Measurements from ENCODE around the gene SURF2. TPM values are rescaled to one million over a fixed set of nuclear protein-coding genes. Genes with fewer than 3 reads are reported as not detected.

SURF2 gene
- polyA plus RNA-seq, 3 donors: 17.5 to 24.7 (median 17.6) TPM

DNA sequence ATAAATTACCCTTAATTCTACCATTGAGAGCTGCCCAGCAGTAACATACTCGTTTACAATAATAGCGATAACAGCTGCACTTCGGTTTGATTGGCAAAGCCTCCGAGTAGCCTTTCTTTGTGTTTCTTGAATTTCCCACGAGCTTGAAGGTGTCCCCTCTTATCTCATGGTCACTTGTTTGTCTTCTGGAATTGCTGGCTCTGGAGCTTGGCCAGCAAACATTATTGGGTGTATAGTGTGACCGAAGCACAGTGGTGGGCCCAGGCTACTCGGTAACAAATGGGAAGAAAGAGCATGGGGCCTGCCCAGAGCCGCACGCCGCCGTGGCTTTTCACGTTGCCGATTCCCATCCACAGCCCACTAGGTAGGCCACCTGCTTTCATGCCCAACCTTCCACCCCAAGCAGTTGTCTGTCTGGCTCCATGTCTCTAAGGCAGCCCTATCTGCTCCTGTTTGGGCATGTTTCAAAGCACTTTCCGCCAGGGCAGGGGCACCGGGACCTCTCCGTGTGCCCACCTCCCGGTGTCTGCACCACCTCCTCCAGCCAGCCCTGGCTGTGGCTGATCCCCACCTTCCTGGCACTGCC is 28.5 kb downstream of the SURF2 start:
- Histone ChIP-seq H3K79me2 (ENCODE audit: insufficient read depth, low read length) (no peaks in the 10 kb centered on the region), H3K4me1 (ENCODE audit: control insufficient read depth in 1 of 2, insufficient read depth in 2 of 2, low read length in 2 of 2) (no peaks in the 10 kb centered on the region), H2AFZ (ENCODE audit: insufficient read depth, low read depth, low read length, poor library complexity, severe bottlenecking) (no peak overlapping the region), H4K20me1 (ENCODE audit: insufficient read depth, low read length) (no peaks in the 10 kb centered on the region), H3K4me2 (replicated peaks; ENCODE audit: extremely low read depth, low read length, poor library complexity, severe bottlenecking) (no peak overlapping the region), H3K27me3 (ENCODE audit: control insufficient read depth in 2 of 2, insufficient read depth in 2 of 2, low read length in 2 of 2) (no peaks in the 10 kb centered on the region), H3K36me3 (replicated peaks in 1 of 2; ENCODE audit: control insufficient read depth in 1 of 2, insufficient read depth in 2 of 2, low read length in 2 of 2) (no peaks in the 10 kb centered on the region), H3K9ac (ENCODE audit: insufficient read depth, low read length, poor library complexity, severe bottlenecking) (no peak overlapping the region), H3K4me3 (replicated peaks in 1 of 3; ENCODE audit: low read depth in 2 of 3, low read length in 3 of 3) (no peak overlapping the region), H3K9me3 (replicated peaks in 1 of 2; ENCODE audit: control insufficient read depth in 1 of 2, insufficient read depth in 1 of 2, low read length in 2 of 2) (no peaks in the 10 kb centered on the region), H3K27ac (ENCODE audit: low read depth in 1 of 2, low read length in 2 of 2) (no peak overlapping the region)
- H3K27ac Mint-ChIP-seq: no peak overlapping the region
- no peaks in the 10 kb centered on the region for H3K36me3 Mint-ChIP-seq
- intact Hi-C loops (cut with micrococcal nuclease): no loop called here
- H3K4me1 Mint-ChIP-seq: no peaks in the 10 kb centered on the region
- TF ChIP-seq, protein P1, sequence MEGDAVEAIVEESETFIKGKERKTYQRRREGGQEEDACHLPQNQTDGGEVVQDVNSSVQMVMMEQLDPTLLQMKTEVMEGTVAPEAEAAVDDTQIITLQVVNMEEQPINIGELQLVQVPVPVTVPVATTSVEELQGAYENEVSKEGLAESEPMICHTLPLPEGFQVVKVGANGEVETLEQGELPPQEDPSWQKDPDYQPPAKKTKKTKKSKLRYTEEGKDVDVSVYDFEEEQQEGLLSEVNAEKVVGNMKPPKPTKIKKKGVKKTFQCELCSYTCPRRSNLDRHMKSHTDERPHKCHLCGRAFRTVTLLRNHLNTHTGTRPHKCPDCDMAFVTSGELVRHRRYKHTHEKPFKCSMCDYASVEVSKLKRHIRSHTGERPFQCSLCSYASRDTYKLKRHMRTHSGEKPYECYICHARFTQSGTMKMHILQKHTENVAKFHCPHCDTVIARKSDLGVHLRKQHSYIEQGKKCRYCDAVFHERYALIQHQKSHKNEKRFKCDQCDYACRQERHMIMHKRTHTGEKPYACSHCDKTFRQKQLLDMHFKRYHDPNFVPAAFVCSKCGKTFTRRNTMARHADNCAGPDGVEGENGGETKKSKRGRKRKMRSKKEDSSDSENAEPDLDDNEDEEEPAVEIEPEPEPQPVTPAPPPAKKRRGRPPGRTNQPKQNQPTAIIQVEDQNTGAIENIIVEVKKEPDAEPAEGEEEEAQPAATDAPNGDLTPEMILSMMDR (IDR thresholded peaks at IDR 0.05): no peak
- H3K9me3 Mint-ChIP-seq: no peaks in the 10 kb centered on the region
- H3K27me3 Mint-ChIP-seq (ENCODE audit: low read depth in 3 of 3): peaks cover 2 to 6% (median 3%) of the 10 kb centered on the region in 3 donors
- no peak for DNase-seq
- 93% methylated on average over 15 of the region's 17 CpGs for WGBS (ENCODE audit: insufficient coverage)
- H3K4me3 Mint-ChIP-seq: no peak overlapping the region

- Histone ChIP-seq H3K9me3 (replicated peaks in 1 of 2; ENCODE audit: control insufficient read depth in 1 of 2, insufficient read depth in 1 of 2, low read length in 2 of 2) (no peaks in the 10 kb centered on the region), H3K4me2 (replicated peaks; ENCODE audit: extremely low read depth, low read length, poor library complexity, severe bottlenecking) (no peak overlapping the region), H3K36me3 (replicated peaks in 1 of 2; ENCODE audit: control insufficient read depth in 1 of 2, insufficient read depth in 2 of 2, low read length in 2 of 2) (no peaks in the 10 kb centered on the region), H3K4me3 (replicated peaks in 1 of 3; ENCODE audit: low read depth in 2 of 3, low read length in 3 of 3) (no peak overlapping the region), H4K20me1 (ENCODE audit: insufficient read depth, low read length) (no peaks in the 10 kb centered on the region), H2AFZ (ENCODE audit: insufficient read depth, low read depth, low read length, poor library complexity, severe bottlenecking) (no peak overlapping the region), H3K9ac (ENCODE audit: insufficient read depth, low read length, poor library complexity, severe bottlenecking) (no peak overlapping the region), H3K27me3 (ENCODE audit: control insufficient read depth in 2 of 2, insufficient read depth in 2 of 2, low read length in 2 of 2) (no peaks in the 10 kb centered on the region), H3K27ac (ENCODE audit: low read depth in 1 of 2, low read length in 2 of 2) (no peak overlapping the region), H3K4me1 (ENCODE audit: control insufficient read depth in 1 of 2, insufficient read depth in 2 of 2, low read length in 2 of 2) (no peaks in the 10 kb centered on the region), H3K79me2 (ENCODE audit: insufficient read depth, low read length) (no peaks in the 10 kb centered on the region)
- H3K9me3 Mint-ChIP-seq: no peaks in the 10 kb centered on the region
- no peaks in the 10 kb centered on the region for H3K36me3 Mint-ChIP-seq
- intact Hi-C loops (cut with micrococcal nuclease): no loop called here
- H3K4me3 Mint-ChIP-seq: no peak overlapping the region
- TF ChIP-seq, protein P1 (IDR thresholded peaks at IDR 0.05): no peak
- H3K4me1 Mint-ChIP-seq: no peaks in the 10 kb centered on the region
- no peak overlapping the region for H3K27ac Mint-ChIP-seq
- 96% methylated on average over 10 of the region's 14 CpGs for WGBS (ENCODE audit: insufficient coverage)
- DNase-seq: no peak
- H3K27me3 Mint-ChIP-seq (ENCODE audit: low read depth in 3 of 3): peaks cover 2 to 6% (median 3%) of the 10 kb centered on the region in 3 donors
Observed at GRCh38 chr9:133385452-133385851, 29.1 kb downstream of the SURF2 start.
